SU-DHL-6 (cell line): ENCODE measurements around the gene SKIDA1.

ENCODE experiments used
- CTCF ChIP-seq: fragments of 200-600 bp; sonication (generic); IDR thresholded peaks from one replicate; pipeline ENCODE4 v1.5.1; 2017; ENCODE audit warnings: antibody characterized with exemption, mild to moderate bottlenecking, low read length, moderate library complexity; ENCODE audit not compliant: insufficient read depth, poor library complexity, severe bottlenecking
- EZH2phosphoT487 ChIP-seq: fragments of 200-600 bp; sonication (generic), shearing (Covaris generic); conservative IDR thresholded peaks from 2 replicates; pipeline ENCODE4 v1.6.1; 2018; ENCODE audit warnings: mild to moderate bottlenecking, antibody characterized with exemption, low read length, moderate library complexity, mixed read lengths

DNA sequence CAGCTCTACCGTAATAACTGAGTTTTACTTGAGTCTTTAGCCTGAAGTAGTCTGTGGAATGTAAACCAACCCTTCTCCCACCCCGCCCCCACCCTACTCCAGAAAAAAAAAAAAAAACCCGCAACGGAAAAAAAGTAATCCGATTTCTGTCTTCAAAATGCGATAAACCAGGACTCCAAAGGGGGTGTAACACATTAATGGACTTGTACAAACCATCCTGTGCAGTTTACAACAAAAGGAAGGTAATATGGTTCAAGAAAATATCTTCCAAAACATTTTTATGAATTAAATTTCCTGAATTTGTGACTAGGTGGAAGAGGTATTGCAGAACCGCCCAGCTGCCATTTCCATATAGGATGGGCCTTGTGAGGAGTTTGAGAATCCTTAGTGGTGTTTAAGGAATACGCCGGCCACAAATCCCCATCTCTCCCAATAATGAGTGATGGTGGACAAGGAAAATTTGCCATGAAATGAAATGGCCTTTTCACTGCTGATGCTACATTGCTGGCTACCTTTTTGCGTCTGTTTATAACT, 10.6 kb downstream of the SKIDA1 start:
- no peak for TF ChIP-seq CTCF
- no peak for TF ChIP-seq EZH2phosphoT487
